CMK (cell line): ENCODE results near the gene STX11.

Experiments
- DNase-seq: peaks from one replicate; pipeline ENCODE4 v3.0.0-alpha.2; 2010; ENCODE audit warnings: low read depth

Gene STX11

DNA sequence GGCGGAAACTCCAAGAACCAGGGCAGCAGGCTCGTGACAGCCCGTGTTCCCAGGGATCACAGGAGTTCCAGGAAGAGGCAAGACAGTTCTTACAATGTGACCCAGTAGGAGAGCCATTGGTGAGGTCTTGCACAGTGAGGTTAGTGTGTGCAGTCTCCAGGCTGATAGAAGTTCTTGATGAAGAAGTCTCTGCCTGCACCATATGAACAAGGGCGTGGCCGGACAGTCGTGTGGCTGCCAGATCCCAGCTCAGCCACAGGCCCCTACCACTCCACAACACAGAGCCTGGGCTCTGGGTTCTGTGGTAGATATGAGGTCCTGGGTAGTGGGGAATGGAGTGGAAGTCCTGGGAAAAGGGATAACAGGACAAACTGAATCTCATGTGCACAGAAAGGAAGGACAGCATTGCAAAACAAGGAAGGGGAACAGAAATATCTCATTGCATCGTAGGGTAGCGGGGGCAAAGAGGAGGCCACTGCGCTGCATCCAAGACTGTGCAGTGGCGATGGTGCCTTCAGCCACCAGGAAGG is 65.2 kb downstream of the STX11 start:
- peak; percentile 67 for DNase-seq

DNA sequence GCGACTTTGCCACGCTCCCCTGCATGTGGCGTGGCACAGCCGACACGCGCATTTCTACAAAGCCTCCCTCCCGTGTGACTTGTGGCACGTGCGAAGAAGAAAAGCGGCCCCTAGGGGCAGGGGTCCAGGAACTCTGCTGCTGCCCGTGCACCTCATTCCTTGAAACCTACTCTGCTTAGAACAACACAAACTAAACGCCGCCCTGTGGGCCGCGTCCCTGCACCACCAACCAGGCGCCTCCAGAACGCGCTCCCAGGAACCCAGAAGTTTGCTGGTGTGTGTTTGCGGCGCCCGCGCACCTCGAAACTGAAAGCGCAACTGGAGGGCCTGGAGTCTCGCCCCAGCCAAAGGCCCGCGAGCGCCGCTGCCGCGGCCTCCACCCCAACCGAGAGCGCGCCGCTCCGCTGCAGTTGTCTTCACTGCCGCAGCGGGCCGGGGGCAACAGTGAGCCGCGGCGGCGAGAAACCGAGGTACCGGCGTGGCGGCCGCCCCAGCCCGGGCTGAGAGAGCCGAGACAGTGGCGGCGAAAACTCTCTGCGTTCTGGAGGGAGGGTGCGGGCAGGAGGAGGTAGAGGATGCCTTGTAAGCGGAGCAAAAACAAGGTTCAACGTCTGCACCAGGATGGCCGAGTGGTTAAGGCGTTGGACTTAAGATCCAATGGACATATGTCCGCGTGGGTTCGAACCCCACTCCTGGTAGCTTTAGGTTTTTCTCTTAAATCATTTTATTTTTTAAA is 65.8 kb downstream of the STX11 start:
- peak; percentile 83 for DNase-seq

- no peak for DNase-seq
Observed at GRCh38 chr6:144216668-144217218, 66.4 kb downstream of the STX11 start.

- DNase-seq, result no peak
Observed at GRCh38 chr6:144217264-144217663, 66.9 kb downstream of the STX11 start.

DNA sequence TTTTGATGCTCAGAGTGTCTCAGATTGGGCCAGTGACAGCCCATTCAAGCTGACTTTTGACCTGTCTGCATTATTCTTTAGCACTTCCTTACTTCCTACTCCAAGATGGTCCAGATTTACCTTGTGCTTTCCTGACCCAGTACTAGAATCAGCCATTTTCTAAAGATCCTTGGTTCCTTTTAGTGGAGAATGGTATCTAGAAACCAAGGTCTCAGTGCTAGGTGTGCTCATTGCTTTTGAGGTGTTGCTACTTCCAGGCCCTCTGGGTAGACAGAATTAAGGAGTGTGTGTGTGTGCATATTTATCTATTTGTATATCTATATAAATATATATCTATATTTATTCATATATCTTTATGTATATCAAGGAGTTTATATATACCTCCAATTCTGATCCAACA is 67.5 kb downstream of the STX11 start:
- no peak for DNase-seq

DNA sequence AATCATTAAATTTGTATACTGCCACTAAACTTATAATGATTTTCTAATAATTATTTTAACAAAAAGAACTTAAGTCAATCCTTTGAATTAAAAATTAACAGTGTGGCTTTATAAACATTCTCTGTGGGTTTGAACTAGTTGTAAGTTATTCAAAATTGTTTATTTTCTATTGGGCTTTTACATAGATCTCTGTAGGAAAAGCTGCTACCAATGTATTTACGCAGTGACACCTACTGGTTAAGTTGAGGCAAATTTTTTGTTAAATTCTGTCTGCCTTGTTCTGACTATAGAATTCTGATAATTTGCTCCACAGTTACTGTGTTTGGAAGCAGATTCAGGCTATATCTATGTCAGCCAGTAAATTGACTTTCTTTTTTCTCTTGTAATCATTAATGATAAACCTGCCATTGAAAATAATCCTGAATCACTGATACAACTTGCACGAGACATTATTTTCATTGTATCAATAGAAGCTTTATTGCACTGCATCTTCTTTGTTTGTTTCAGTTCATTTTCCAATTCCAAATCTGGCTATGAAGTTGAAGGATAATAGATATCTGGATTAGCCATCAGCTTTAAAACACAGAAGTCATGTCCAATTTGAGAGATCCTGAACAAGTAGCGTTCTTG is 68.9 kb downstream of the STX11 start:
- DNase-seq, result peak; percentile 14

- no peak for DNase-seq
Observed at GRCh38 chr6:144220031-144220790, 69.9 kb downstream of the STX11 start.

DNA sequence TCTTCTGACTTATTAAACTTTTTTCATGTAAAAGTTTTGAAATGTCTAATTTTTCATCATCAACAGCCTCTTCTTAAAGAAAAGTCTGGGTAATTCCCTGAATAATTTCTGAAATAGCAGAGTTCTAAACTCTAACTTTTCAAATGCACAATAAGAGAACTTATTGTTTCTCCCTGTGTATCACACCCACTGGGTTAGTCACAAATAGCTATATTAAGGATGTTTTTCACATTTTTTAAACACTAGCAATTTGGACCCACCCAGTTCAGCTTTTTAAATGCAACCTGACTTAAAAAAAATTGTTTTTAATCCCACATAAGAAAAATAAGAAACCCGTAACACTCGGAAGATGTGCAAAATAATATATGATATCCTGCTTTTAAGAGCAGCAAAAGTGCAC is 73.4 kb downstream of the STX11 start:
- no peak for DNase-seq

DNA sequence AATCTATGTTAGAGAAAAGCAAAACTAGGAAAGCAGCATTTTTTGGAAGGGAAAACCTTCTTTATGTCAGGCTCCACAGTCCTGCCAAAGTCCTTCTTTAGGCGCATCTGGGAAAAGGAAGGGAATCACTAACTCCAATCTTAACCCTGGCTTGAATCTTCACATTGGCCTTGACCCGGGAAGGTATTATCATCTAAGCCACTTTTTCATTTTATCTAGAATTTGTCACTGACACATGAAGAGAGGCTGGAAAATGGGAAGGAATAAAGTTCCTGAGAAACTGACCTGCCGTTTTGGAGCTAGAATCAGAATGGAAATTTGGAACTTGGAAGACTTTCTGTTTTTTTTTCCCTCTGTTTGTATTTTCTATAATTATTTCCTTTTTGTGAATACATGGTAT is 81.4 kb downstream of the STX11 start:
- no peak for DNase-seq

DNA sequence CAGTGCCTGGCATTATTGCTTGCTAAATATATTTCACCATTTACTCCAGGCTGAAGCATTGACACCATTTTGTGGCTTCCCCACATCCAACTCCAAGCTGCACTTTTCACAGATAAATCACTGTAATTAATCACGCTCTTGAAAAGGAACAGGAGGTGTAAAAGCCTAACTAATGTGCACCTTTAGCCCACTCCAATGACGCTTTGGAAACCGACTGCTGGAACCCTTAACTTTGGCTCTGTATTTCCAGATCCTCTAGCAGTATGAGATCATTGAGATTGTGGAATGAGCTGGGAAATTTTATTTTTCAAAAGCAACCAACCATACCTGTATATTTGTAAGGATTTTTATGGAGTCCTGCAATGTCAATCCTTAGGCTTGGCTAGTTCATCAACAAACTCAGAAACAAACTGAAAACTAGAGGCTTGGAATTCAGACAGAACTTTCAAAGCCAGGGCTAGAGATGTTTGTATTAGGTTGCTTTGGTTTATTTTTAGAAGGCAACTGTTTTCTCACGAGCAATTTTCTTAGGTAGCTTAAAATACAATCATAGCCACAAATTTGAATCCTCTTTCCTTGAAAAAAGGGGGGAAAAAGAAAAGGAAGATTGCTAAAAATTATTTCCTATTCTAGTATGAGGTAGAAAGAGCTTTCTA is 82.0 kb downstream of the STX11 start:
- DNase-seq, result no peak

DNA sequence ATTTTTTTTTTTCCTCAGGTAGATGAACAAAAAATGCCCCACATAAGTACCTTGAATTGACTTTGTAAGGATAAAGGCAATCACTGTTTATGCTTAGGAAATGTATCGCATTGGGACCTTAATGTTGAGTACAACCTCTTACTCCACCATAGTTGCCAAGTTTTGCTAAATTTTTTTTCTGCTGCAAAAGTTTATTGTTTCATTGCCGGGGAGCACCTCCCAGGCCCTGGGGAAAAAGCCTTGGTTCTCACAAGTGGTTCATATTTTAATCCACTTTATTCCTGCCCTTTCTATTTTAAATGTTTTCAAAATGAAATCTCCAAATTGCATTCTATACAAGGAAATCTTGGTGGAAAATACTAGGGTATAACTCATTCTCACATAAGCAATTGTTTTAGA is 82.5 kb downstream of the STX11 start:
- no peak for DNase-seq

- no peak for DNase-seq
Observed at GRCh38 chr6:144234399-144234798, 84.1 kb downstream of the STX11 start.

- DNase-seq, result no peak
Observed at GRCh38 chr6:144234935-144235334, 84.6 kb downstream of the STX11 start.
